NK-92 treated with Interleukin-12 subunit alpha and Interleukin-12 subunit beta, amount 100 ng/mL, for 24 hours (cell line): ENCODE results near the gene ALDH1A3.

Experiments
- DNase-seq: peaks from one replicate; lab custom pipeline; 2025; lab: John Stamatoyannopoulos, UW

ALDH1A3 gene

DNA sequence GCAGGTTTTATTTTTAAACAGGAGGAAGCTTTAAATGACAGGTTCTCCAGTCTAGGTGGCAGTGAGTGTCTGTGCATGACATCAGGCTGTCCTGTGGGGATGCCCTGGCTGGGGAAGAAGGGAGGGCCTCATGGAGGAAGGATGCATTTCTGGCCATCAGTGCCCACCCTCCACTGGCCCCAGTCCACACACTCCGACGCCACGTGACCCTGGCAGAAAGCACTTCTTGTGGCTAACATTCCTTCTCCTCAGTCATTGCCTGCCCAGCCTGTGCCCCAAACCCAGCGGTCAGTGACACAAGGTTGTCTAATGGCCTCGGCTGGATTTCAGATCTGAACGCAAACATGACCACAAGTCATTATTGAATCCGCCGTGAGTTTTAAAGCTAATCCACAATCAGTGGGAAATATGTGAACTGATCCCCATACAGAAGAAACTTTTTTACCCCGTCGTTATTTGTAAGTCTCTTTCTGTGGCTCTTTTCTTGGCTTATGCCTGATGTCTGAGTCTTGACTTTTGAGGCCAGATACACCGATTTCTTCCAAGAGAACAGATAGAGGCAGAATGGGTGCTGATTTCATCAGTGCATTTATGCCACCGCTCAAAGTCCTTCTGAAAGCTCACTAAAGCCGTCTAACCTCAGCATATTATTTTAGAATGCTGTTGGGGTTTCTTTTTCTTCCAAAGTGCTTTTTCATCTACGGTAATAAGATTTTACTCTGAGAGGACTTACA lies 22.2 kb downstream of the ALDH1A3 start:
- no peak for DNase-seq

DNA sequence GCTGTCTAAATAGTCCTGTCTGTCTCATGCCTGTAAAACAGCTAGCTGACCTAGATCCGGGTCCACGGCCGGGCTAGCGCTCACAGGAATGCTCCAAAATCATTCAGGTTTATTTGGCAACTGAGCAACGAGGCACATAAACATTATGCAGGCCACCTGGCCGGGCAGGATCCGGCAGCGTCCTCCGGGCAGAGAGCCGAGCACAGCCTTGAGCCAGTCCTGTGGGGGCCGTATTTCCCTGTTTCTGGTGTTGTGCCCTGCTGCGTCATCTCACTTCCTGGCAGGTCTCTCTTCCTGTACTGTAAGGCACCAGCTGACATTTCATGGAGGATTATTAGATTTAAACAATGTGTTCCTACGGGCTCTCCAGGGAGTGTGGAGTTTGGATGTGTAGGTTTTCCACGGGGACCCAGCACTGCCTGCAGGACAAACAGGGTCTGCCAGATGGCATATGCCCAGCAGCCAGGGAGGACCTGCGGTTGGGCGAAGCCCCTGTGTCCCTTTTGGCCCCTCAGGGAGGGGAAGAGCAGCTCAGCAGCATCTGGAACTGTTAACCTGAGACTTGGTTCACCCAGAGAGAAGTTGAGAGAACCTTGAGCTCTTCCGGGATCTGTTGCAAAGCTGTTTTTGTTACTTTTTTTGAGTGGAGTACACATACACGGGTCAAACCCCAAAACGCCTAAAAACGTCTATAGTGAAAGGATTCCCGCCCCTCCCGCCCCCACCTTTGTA lies 23.0 kb downstream of the ALDH1A3 start:
- DNase-seq = no peak

DNA sequence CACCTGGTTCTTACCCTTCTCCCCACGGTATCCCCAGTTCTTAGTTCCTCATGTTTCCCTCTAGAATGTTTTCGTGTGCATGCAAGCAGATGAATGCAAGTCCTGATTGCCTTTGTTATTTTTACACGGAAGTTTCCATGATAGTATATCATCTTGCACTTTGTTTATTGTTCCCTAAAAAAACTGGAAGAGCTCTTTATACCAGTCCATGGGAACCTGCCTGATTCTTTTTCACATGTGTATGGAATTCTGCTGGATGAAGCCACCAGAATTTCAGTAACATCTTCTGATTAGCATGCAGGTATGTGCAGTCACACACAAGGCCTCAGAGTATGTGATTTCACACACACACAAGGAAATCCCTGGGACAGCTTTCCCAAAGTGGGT lies 23.5 kb downstream of the ALDH1A3 start:
- DNase-seq = no peak

DNA sequence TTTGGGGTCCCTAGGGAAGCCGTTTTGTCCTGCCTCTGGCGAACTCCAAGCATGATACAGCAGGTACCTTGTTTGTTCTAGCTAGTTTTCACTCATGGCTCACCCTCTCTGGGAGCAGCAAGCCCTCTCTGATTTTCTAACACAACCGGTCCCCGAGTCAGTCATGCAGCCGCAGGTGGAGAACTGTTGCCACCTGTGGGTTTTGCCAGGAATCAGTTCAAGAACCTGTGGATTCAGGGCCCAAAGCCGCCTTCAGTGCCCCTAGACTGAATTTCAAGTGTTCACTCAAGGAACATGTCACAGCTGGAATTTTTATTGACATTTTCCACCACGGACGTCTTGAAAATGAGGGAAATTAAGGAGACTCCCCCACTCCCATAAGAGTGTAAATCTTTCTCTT lies 26.2 kb downstream of the ALDH1A3 start:
- no peak for DNase-seq

DNA sequence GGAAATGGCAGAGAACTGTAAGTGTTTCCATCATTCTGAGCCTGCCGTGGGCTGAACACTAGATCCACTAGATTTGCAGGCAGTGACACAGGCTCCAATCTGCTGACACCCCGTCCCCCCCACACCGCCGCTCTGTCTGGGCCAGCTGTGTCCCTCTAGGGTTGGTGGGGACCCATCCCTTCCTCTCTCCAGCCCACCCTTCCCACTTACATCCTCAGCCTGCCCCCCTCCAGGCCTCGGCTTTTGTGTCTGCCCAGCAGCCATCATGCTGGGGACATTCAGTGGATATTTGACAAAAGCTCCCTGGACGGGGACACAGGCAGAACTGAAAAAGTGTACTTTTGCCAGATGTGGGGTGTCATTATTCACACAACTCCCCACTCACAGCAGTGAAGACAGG lies 28.8 kb downstream of the ALDH1A3 start:
- DNase-seq = no peak

DNA sequence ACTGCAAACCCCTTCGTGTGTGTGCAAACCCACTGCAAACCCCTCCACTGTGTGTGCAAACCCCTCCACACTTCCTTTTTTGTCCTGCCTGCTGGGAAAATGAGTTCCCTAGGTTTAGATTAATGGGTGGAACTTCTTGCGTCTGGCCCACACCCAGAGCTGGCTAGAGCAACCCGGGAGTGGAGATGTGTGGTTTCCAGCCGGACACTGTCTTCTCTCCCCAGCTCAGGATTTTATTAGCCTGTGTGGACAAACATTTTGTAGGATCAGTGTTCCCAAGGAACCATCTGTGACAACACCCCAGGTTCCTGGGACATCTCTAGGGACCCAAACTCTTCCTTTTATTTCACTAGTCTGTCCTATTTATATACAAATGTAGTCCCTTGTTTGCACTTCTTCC lies 29.9 kb downstream of the ALDH1A3 start:
- DNase-seq = no peak

DNA sequence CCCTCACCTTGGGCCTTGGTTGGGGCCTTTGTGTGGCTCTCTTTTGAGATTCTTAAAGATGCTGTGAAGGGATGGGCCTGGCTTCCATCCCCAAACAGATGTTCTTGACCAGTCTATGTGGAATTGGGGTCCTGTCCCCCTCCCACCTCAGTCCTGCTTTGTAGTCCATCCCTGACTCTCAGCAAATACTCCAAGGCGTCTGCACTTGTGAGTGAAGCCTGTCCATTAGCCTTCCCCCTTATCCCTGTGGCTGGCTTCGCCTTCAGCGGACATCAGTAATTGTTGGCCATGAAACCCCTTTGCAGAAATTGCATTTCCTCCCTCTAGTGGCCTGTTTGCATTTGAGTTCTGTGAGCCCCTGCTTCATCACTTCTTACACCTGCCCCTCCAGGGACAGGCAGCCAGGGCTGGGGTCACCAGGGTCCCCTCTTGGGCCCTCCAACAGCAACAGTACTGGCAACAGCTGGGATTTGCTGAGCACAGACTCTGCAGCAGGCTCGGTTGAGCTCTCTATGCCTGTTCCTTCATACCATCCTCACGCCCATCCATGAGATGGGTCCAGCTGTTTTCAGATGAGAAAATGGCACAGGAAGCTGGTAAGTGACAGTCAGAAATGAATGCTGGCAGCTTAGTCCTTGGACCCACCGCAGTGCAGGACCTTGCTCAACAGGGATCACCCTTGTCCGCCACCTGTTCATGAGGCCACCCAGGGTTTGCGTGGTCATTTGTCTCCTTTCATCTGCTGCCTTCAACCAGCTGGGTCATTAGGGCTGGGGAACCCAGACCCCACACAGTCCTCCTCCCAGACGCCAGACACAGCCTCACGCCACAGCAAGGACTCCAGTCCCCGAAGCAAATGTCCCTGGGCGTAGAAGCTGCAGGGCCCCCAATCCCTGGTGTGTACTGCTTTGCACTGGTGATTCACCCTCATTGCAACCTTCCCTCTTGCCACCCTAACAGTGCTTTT lies 30.6 kb downstream of the ALDH1A3 start:
- DNase-seq = no peak

DNA sequence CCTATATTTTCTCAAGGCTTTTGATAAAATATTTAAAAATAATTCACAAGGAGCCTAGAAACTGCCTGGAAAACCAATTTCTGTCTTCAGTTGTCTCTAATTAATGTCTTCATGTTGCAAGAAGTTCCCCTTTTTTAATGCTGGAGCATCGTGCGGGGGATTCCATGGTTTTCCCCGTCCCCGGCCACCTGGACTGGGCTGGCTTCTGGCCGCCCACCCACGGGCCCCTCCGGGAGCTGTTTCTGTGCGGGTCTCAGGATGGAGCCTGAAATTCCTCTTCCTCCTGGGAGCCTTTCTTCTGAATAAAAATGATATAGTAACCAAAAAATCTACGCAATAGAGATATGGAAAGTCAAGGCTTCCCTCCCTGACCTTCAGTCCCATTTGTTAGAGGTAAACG lies 31.5 kb downstream of the ALDH1A3 start:
- DNase-seq = no peak

DNA sequence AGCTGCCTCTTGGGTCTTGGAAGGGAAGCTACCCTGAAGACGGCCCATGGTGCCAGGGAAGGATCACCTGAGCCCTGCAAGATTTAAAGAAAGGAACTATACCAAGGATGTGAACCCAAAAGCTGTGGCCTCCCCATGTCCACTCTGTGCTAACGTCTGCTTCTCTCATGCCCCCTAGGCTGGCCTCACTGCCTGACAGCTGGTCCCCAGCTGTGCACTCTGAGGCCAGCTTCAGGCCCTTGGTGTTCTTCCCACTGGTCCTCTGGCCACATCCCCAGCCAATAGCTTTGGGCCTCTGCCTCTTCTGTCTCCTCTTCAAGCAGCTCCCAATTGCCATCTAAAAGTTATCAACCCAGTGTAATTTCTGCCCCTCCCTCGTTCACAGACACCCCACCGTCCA lies 34.3 kb downstream of the ALDH1A3 start:
- no peak for DNase-seq

DNA sequence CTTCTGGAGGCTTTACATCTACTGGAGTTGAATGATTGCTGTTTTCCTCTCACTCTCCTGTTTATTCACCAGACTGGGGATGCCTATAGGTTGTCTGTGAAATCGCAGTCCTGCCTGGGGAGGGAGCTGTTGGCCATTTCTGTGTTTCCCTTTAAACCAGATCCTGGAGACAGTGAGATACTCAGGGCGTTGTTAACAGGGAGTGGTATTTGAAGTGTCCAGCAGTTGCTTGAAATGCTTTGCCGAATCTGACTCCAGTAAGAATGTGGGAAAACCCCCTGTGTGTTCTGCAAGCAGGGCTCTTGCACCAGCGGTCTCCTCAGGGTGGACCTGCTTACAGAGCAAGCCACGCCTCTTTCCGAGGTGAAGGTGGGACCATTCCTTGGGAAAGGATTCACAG lies 35.2 kb downstream of the ALDH1A3 start:
- DNase-seq = no peak

DNA sequence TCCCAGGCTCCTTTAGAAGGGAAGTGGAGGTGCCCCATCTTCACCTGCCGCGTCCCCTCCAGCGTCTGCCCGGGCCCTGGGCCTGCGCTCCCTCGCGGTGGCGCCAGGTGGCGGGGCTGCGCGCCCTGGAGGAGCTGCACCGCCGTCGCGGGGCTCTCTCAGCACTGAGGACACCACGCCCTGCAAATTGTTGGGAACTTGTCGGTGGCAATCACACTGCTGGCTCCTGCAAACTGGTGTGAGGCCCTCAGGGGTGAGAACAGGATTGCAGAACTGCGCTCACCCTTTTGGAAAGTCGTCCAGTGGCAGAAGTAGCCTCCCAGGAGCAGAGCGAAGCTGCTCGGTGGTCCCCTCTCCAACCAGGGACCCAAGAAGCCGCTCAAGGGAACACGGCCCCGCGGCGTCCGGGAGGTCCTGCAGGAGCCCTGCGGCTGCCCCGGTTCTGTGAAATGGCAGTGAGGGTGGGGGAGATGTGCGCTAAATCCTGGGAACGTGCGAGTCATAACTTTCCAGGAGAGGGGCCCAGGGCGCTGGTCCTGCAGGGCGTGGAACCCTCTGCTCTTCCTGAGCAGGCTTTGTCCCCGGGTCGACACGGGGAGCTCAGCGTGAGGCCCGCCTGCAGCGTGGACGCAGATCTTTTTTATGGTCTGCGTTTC lies 38.5 kb downstream of the ALDH1A3 start:
- no peak for DNase-seq

DNA sequence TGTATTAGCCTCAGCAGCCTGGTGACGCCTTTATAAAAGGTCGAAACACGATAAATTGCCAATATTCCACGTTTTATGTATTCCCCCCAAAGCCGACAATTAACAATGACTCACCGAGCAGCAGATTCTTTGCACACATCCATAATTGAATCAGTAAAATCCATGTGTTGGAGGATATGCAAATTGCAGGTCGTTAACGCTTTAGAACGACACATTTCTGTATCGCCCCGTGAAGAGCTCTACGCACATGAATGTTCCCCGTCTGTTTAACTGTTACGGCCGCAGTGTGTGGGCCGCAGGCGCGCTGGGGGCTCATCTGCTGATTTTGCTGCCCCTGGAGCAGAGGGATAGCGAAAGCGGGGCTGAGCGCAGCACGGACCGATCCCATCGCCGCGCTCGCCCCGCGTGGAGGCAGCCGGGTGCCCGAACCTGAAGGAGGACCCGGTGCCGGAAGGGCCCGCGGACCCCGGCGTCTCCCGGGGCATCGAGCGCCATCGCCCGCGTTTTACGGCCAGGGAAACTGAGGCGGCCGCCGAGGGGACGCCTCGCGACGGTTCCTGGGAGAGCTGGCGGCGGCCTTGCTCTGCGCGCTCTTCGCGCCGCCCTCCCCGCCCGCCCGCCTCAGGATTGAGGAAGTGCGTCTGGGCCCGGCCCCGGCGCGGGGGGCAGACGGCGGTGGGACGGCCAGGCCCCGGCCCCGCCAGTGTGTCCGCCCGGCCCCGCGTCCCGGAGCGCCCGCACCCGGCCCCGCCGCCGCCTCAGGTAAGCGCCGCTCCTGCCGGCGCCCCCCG lies 39.3 kb downstream of the ALDH1A3 start, which contains the start of gene LRRK1:
LRRK1 (plus strand) TSS at position 668 of the 791 bp plus-strand sequence. CDS start 5,276 bp downstream, outside the sequence.
- DNase-seq = no peak

DNA sequence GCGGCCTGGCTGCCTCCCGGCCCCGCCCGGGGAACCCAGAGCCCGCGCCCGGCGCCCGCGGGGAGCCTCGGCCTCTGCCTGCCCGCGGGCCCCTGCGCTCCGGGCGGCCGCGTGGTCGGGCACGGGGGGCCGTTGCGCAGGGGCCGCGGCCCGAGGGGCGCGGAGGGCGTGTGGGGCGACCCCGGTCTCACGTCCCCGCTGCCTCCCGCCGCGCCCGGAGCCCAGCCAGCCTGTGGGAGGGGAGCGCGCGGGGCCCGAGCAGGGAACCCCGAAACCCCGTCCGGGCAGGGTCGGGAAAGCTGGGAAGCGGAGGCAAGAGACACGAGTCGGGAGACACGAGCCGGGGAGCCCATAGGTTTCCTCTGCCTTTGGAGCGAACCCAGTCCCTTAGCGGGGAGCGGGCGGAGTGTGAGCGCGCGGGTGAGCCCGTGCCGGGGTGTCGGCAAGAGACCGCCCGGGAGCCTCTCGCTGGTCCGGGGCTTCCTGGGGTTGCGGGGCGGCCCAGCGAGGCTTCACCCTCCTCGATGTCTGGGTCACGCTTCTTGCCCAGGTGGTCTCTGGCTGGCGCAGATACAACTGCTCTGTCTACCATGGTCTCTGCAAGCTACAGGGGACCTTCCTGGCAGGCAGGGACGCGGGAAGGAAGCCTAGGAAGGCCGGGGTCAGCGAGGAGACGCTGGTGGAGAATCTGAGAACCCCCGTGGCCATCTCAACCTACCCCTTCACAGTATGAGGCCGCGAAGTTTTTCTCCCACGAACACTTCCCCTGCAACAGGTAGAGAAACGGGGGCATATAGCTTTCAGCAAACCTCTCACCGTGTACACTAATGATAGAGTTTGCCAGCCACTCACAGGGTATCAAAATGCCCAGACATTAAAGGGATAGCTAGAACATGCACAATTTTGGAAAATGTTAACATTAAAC lies 40.1 kb downstream of the ALDH1A3 start:
- no peak for DNase-seq

DNA sequence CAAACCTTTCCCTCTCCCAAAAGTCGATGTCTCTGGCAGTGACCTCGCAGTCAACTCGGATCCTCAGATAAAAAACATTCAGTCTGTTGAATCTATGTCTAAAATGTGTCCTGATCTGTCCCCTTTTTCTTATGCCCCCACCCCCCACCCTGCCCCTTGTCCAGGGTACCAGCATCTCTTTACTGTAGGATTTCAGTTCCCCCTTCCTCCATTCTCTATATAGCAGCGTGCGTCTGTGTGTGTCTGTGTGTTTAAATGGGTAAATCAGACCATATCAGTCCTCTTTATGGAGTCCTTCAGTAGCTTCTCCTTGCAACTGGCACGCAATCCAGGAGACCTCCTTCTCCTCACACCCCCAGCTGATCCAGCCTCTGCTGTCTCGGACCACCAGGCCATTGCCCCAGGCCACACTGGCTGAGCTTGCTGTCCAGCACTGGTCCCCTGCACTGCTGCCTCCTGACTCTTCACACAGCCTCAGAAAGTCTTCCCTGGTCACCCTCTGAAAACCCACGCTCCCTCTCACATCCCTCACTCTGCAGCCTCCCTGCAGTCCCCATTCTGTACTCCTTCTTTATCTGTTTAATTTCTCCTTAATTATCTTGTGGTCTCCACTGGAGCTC lies 41.0 kb downstream of the ALDH1A3 start:
- DNase-seq = no peak

DNA sequence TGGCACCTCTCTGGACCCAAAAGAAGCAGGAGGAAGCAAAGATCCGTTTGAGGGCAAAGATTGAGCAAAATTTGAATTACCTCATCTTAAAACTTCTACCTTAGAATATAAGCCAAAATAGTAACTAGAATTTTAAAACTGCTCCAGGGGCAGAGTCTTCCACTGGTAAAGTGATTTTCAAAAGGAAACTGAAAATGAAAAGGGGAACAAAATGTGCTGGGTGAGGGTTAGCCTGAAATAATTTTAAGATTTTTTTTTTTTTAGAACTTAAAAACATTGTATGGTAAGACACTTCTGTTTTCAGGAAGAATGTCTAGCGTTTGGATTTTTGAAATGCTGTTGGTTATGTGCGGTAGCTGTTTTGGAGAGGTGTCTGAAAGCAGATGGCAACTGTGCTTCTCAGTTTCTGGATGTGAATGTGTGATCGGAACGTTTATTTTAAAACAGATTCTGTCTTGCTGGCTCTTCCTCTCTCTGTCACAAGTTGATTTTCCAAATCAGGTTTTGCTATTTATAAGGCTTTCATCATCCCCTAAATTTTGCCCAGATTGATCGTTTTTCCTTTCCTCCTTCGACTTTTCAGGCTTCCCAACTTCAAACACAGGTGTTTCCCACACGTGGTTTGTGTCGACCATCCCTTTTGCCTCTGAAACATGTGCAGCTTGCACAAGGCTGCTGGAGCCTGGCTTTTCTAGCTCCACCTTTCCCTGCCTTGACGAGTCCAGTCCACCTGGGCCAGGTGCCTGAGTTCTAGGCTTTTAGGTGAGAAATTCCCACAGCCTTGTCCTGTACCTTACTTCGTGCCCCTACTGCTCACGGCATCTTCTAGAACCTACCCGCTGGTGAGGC lies 42.8 kb downstream of the ALDH1A3 start:
- no peak for DNase-seq

DNA sequence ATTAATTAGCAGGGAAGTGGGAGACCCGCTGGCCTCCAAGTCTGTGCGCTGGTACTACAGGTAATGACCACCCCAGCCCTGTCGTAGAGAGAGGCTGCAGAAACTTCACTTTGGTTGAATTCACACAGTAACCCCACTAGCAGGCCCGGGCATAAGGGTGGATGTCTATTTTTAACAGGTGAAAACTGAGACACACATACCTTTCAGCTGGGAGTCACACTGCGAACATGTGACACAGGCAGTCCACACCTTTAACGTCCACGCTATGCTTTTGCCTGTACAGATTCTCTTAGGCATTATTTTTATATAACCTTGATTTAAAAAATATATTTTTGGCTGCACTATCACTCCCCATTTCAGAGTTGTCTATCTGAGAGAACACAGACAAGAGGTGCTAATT lies 43.4 kb downstream of the ALDH1A3 start:
- DNase-seq = no peak

DNA sequence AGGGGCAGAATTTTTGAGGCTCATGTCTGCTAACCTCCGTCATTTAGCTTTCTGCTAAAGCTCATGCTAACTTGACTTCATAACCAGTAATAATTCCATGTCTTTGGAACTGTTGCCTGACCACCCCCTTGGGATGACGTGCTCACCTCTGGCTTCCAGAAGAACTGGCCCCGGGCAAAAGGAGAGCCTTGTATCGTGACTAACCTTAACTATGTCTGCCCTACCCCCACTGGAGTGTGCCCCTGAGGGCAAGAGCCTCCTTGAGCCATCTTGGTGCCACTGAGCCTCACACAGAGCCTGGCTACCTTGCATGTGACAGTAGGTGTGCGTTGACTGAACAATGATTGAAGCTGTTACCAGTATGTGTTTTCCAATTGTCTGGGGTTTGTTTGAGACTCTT lies 44.3 kb downstream of the ALDH1A3 start:
- no peak for DNase-seq

DNA sequence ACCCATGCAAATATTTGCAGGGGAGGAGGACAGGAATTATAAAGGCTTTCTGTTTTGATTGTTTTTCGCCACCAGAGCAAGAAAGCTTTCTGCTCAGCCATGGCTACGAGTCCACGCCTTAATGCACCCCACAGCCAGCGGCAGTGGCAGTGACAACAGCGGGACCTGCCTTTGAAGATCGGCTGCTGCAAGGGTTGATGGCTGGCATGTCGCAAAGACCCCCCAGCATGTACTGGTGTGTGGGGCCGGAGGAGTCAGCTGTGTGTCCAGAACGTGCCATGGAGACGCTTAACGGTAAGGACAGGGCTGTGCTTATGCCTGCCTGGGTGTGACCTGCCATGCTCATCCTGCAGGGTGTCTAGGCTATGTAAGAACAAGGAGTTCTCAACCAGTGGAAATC lies 44.8 kb downstream of the ALDH1A3 start:
- DNase-seq = no peak

DNA sequence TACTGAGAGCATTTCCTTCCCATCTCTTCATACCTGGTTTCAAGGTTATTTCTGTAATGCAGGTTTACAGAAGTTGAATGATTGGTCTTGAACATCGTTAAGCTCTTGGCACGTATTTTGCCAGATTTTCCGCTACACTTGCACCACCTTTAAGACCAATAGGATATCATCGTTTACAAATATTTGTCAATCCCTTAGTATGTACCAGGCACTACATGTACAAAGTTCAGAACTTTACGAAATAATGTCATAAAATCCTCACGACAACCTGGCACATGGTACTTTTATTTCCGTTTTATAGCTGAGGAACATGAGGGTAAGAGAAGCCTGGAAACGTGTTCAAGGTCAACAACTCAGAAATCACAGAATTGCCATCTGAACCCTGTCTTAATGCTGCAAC lies 45.8 kb downstream of the ALDH1A3 start:
- DNase-seq = no peak
